Fibroblast of the aortic adventitia (primary cell): ENCODE data around the gene PRKCD. TPM values are rescaled to one million over a fixed set of nuclear protein-coding genes. Genes with fewer than 3 reads are reported as not detected.
A peak's percentile ranks its signal among the peaks of the same experiment; 100 is the strongest.

ENCODE experiments used
- DNase-seq: peaks from one replicate; pipeline ENCODE4 v3.0.0-alpha.2; 2010; ENCODE audit warnings: low read depth
- H3K4me3 ChIP-seq: 2 replicates; pipeline ENCODE4 v1.5.1; 2011; ENCODE audit warnings: low read depth, mild to moderate bottlenecking, control low read depth, low read length, moderate library complexity
- CTCF ChIP-seq: IDR thresholded peaks from 2 replicates; pipeline ENCODE4 v1.5.1; 2011; ENCODE audit warnings: mild to moderate bottlenecking, low read length, control low read depth, inconsistent platforms; ENCODE audit not compliant: insufficient read depth
- total RNA-seq: library from RNA; depleted of rRNA; stranded (reverse); fragments of >200 nt; gene quantifications from 2 replicates; pipeline ENCODE4 v1.2.3, GENCODE V29; 2012; ENCODE audit warnings: low replicate concordance

Gene PRKCD
- total RNA-seq, 1 donor = 2.9 TPM

- no peak for TF ChIP-seq CTCF
- DNase-seq = peak; percentile 4
- H3K4me3 ChIP-seq = no peak overlapping the region
Measured at GRCh38 chr3:53167418-53168174, 6.6 kb downstream of the PRKCD start.

- TF ChIP-seq CTCF = no peak
- no peak overlapping the region for H3K4me3 ChIP-seq
- DNase-seq = no peak
Measured at GRCh38 chr3:53168175-53168923, 7.3 kb downstream of the PRKCD start.

- H3K4me3 ChIP-seq = no peak overlapping the region
- no peak for TF ChIP-seq CTCF
- no peak for DNase-seq
Measured at GRCh38 chr3:53169045-53169831, 8.2 kb downstream of the PRKCD start.

DNA sequence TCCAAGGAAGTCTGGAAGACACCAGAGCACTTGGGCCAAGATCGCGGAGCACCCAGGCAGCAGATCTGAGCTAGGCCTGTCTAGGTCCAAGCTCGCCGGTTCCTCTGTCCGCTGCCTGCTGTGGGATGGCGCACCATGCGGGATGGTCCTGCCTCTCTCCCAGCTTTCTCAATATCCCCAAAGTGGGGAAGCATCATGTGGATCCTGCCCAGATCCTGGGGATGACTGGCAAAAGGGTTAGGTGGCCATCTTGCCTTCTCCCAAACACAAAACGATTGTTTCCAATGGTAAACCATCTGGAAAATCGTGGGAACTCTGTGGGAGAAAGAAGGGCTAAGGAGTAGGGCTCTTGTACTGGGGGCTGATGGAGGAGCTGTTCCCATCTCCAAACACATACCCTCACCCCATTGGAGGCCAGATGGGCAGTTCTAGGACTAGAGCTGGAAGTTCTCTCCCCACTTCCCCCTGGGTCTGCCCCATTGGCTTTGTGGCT, 8.9 kb downstream of the PRKCD start:
- no peak for DNase-seq
- no peak overlapping the region for H3K4me3 ChIP-seq
- no peak for TF ChIP-seq CTCF

- no peak for TF ChIP-seq CTCF
- no peak for DNase-seq
- H3K4me3 ChIP-seq = no peak overlapping the region
Measured at GRCh38 chr3:53170325-53171063, 9.5 kb downstream of the PRKCD start.

DNA sequence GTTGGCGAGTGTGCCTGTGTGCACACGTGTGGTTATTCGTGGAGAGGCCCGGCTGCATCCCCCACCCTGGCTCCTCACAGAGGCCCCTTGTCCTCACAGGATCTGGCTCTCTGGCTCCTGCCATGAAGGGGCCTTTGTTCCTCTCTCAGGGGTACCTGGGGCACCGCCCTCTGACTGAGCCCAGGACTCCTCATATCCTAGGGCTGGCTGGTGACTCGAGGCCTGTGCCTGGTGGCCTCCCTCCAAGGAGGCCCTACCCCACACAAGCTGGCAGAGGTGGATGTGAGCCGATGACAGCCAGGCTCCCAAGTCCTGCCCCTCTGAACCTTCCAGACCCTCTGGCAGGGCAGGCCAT, 10.0 kb downstream of the PRKCD start:
- TF ChIP-seq CTCF = no peak
- no peak for DNase-seq
- no peak overlapping the region for H3K4me3 ChIP-seq
